Measurements from ENCODE around the gene NLRP6.
A peak's percentile ranks its signal among the peaks of the same experiment; 100 is the strongest.

Gene NLRP6

GRCh38 chr11:282630-283360, 4.6 kb downstream of the NLRP6 start:
- no peak for DNase-seq

GRCh38 chr11:283405-284104, 5.3 kb downstream of the NLRP6 start:
- no peak for DNase-seq

- DNase-seq = no peak
These were observed 6.2 kb downstream of the NLRP6 start for GRCh38 chr11:284105-285020.

GRCh38 chr11:285021-285893, 7.0 kb downstream of the NLRP6 start:
- DNase-seq = no peak

- DNase-seq = no peak
These were observed 7.7 kb downstream of the NLRP6 start for GRCh38 chr11:285894-286220.

GRCh38 chr11:286977-287820, 9.0 kb downstream of the NLRP6 start:
- peak; percentile 78 to 88 (median 83) for DNase-seq

- DNase-seq = peak in 3 of 6 experiments; percentile 81 to 83 (median 83)
These were observed 9.7 kb downstream of the NLRP6 start for GRCh38 chr11:287821-288477.

GRCh38 chr11:288478-289397, 10.5 kb downstream of the NLRP6 start, which contains the start of gene PGGHG:
PGGHG (plus strand) TSS chr11:289126; CDS start chr11:289817, 691 bp downstream.
- DNase-seq = peak in 5 of 6 experiments; percentile 49 to 64 (median 61)

GRCh38 chr11:289398-289711, 11.1 kb downstream of the NLRP6 start:
- peak; percentile 29 to 72 (median 50) for DNase-seq

GRCh38 chr11:289712-290620, 11.8 kb downstream of the NLRP6 start:
- DNase-seq = peak in 2 of 6 experiments; percentile 46 to 70

- no peak for DNase-seq
These were observed 12.5 kb downstream of the NLRP6 start for GRCh38 chr11:290621-291231.

GRCh38 chr11:291281-292210, 13.3 kb downstream of the NLRP6 start:
- DNase-seq = no peak

GRCh38 chr11:292211-293121, 14.3 kb downstream of the NLRP6 start:
- no peak for DNase-seq

GRCh38 chr11:293271-293851, 15.2 kb downstream of the NLRP6 start:
- no peak for DNase-seq

GRCh38 chr11:293852-294661, 15.8 kb downstream of the NLRP6 start:
- DNase-seq = no peak

All from stimulated activated naive CD4-positive, alpha-beta T cell (primary cell).